A673 (cell line): ENCODE results near the gene ZNF462. TPM values are rescaled to one million over a fixed set of nuclear protein-coding genes. Genes with fewer than 3 reads are reported as not detected.

Experiments
- BruUV-seq: library from RNA; stranded (reverse); fragments of 400-500 nt; replicated peaks from 2 replicates; lab custom pipeline; 2021; lab: Mats Ljungman, UMichigan
- CTCF ChIA-PET: fragments of 300-600 bp; sonication (Branson Sonifier 250); formaldehyde crosslinking; loops from one replicate; lab custom pipeline; 2022; ENCODE audit warnings: antibody characterized with exemption; lab: Charles Lee
- POLR2A ChIA-PET: fragments of 300-600 bp; sonication (Branson Sonifier 250); formaldehyde crosslinking; loops from one replicate; lab custom pipeline; 2022; ENCODE audit warnings: antibody characterized with exemption; ENCODE audit not compliant: low non-redundant PET; lab: Charles Lee
- DNase-seq: peaks from one replicate; pipeline ENCODE4 v3.0.0-alpha.2; 2015; ENCODE audit warnings: low spot score
- H3K27ac ChIP-seq: fragments of 200-600 bp; sonication (generic); 2 replicates; pipeline ENCODE4 v1.5.1; 2016; ENCODE audit warnings: mixed run types, low read depth, mild to moderate bottlenecking, mixed read lengths, antibody characterized with exemption, low read length; ENCODE audit not compliant: poor library complexity, severe bottlenecking
- H3K27me3 ChIP-seq: fragments of 200-600 bp; sonication (generic); replicated peaks from 2 replicates; pipeline ENCODE4 v1.6.1; 2017; ENCODE audit warnings: mixed run types, low read depth, mild to moderate bottlenecking, mixed read lengths, antibody characterized with exemption, low read length; ENCODE audit not compliant: insufficient read depth, poor library complexity
- H3K36me3 ChIP-seq: fragments of 200-600 bp; sonication (generic); 2 replicates; pipeline ENCODE4 v1.6.1; 2016; ENCODE audit warnings: mixed run types, mild to moderate bottlenecking, mixed read lengths, antibody characterized with exemption, low read length; ENCODE audit not compliant: insufficient read depth, poor library complexity, severe bottlenecking
- H3K4me1 ChIP-seq: fragments of 200-600 bp; sonication (generic); 2 replicates; pipeline ENCODE4 v1.6.1; 2017; ENCODE audit warnings: mixed run types, mild to moderate bottlenecking, mixed read lengths, antibody characterized with exemption, low read length; ENCODE audit not compliant: insufficient read depth, poor library complexity, severe bottlenecking
- H3K4me3 ChIP-seq: fragments of 200-600 bp; sonication (generic); 2 replicates; pipeline ENCODE4 v1.5.1; 2016; ENCODE audit warnings: low read depth, mixed run types, mild to moderate bottlenecking, mixed read lengths, low read length; ENCODE audit not compliant: poor library complexity, severe bottlenecking
- H3K9me3 ChIP-seq: fragments of 200-600 bp; sonication (generic); 2 replicates; pipeline ENCODE4 v1.6.1; 2016; ENCODE audit warnings: mixed run types, low read depth, mild to moderate bottlenecking, mixed read lengths, antibody characterized with exemption, low read length; ENCODE audit not compliant: poor library complexity, severe bottlenecking
- EZH2 ChIP-seq: fragments of 200-600 bp; sonication (generic); IDR thresholded peaks from 2 replicates; pipeline ENCODE4 v1.6.1; 2017; ENCODE audit warnings: borderline replicate concordance, low read depth, mild to moderate bottlenecking, mixed read lengths, antibody characterized with exemption, low read length; ENCODE audit not compliant: poor library complexity, severe bottlenecking
- intact Hi-C: fragments of 100-400 bp; cut with micrococcal nuclease; formaldehyde crosslinking; loops from one replicate; pipeline ENCODE4 v1.10.0; 2022; ENCODE audit not compliant: unreplicated experiment
- total RNA-seq: library from RNA; stranded (reverse); gene quantifications from 2 replicates; pipeline ENCODE4 v1.2.3, GENCODE V29; 2021
- TF ChIP-seq, protein P1 (sequence below): fragments of 300-800, 200-600 bp; sonication (generic); conservative IDR thresholded peaks from 2 replicates; pipeline ENCODE4 v1.5.1; 2017; ENCODE audit warnings: low read depth, mild to moderate bottlenecking, antibody characterized with exemption, low read length, moderate library complexity, mixed read lengths

Gene ZNF462
- total RNA-seq, 1 experiment from 2014 or later = 40.5 TPM

DNA sequence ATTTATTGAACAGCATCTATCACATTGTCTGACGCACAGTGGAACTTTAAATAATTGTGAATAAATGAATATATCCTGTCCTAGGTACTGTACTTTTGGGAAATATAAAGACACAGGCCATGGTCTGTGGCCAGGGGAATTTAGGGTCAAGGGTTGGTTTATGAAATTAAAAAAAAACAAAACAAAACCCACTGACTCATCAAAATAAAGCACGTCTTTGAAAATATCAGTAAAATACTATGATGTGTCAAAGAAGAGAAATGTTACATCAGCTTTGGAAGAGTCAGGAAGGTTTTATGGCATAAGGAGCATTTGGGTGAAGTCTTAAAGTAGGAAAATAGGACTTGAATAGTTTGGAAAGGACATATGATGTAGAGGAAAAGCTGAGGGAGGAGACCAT lies 70.5 kb downstream of the ZNF462 start:
- BruUV-seq = no TSS peak
- DNase-seq = no peak
- no peaks in the 10 kb centered on the region for H3K27me3 ChIP-seq
- no peak overlapping the region for H3K27ac ChIP-seq
- ChIA-PET CTCF (no interaction called here), POLR2A (interaction anchor here (0.7 kb wide), 1 partner anchor 9 kb away, joined by 3 read pairs; no protein-coding TSS in a partner anchor)
- no peak for TF ChIP-seq EZH2
- TF ChIP-seq, protein P1, sequence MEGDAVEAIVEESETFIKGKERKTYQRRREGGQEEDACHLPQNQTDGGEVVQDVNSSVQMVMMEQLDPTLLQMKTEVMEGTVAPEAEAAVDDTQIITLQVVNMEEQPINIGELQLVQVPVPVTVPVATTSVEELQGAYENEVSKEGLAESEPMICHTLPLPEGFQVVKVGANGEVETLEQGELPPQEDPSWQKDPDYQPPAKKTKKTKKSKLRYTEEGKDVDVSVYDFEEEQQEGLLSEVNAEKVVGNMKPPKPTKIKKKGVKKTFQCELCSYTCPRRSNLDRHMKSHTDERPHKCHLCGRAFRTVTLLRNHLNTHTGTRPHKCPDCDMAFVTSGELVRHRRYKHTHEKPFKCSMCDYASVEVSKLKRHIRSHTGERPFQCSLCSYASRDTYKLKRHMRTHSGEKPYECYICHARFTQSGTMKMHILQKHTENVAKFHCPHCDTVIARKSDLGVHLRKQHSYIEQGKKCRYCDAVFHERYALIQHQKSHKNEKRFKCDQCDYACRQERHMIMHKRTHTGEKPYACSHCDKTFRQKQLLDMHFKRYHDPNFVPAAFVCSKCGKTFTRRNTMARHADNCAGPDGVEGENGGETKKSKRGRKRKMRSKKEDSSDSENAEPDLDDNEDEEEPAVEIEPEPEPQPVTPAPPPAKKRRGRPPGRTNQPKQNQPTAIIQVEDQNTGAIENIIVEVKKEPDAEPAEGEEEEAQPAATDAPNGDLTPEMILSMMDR = no peak
- no peaks in the 10 kb centered on the region for H3K4me1 ChIP-seq
- H3K36me3 ChIP-seq = peaks cover 17% of the 10 kb centered on the region
- no peak overlapping the region for H3K4me3 ChIP-seq
- intact Hi-C loops = no loop called here
- no peaks in the 10 kb centered on the region for H3K9me3 ChIP-seq

DNA sequence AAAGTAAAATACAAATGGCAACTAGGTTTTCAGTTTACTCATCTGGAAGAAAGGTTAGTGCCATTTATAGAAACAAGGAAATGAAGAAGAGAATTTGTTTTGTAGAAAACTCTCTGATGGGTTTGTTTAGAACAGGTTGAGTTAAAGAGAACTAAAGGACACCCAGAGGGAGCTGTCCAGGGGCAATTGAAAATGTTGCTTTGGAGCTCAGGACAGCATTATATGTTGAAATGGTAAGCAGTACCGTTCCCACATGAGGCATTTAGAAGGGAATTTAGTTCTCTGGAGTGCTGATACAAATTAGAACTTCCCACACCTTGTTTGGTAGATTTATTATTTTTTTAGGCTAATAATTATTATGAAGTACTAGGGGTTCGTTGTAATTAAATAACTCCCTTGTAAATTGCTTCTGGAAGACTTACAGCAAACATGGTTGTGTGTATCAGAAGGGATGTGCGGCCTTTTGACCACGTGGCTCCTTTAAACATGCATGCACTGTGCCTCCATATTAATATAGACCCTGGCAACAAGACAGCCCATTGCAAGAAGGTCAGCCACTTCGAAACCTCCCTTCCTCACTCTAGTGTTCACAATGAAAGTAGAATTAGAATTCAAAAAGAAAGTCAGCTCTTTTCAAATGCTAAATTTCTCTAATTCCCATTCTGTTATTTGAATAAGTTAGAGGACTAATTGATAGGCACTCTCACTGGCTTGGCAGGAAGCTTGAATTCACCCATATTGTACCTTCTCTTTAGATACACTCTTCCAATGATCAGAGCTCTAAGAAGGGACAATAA lies 71.7 kb downstream of the ZNF462 start:
- ChIA-PET CTCF (no interaction called here), POLR2A (no interaction called here)
- TF ChIP-seq, protein P1 = no peak
- TF ChIP-seq EZH2 = no peak
- Histone ChIP-seq H3K4me1 (no peaks in the 10 kb centered on the region), H3K36me3 (peaks cover 25% of the 10 kb centered on the region), H3K27ac (no peak overlapping the region), H3K9me3 (no peaks in the 10 kb centered on the region), H3K4me3 (no peak overlapping the region), H3K27me3 (no peaks in the 10 kb centered on the region)
- BruUV-seq = no TSS peak
- intact Hi-C loops = no loop called here
- no peak for DNase-seq

DNA sequence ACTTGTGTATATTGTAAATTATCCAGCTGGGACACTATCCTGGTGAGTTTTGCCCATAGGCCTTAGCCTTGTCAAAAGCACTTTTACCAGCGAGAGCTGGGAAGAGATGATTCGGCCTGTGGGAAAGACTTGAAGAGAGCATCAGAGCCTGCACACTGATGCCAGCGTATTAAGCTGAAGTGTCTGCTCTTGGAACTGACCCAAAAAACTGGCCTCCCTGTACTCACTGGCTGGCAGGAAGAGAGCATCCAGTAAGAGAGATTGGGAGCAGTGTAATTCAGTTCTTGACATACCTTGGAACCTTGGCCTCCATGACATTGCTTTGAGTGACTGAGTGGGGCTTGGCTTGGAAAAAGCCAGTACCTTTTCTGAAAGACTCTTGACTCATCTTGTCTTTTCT lies 73.7 kb downstream of the ZNF462 start:
- H3K27me3 ChIP-seq = no peaks in the 10 kb centered on the region
- no peak overlapping the region for H3K4me3 ChIP-seq
- TF ChIP-seq, protein P1 = no peak
- no peak for TF ChIP-seq EZH2
- no TSS peak for BruUV-seq
- H3K4me1 ChIP-seq = no peaks in the 10 kb centered on the region
- no peak overlapping the region for H3K27ac ChIP-seq
- no peaks in the 10 kb centered on the region for H3K9me3 ChIP-seq
- ChIA-PET POLR2A (no interaction called here), CTCF (no interaction called here)
- intact Hi-C loops = no loop called here
- no peak for DNase-seq
- H3K36me3 ChIP-seq = peaks cover 30% of the 10 kb centered on the region
